Ramos (cell line): ENCODE data around the gene TMEM237.

Experiments
- in situ Hi-C: fragments of 300-500 bp; cut with MboI; formaldehyde crosslinking; loops from one replicate; pipeline ENCODE4 v1.14.3; 2022; ENCODE audit warnings: low sequenced_read_pairs; ENCODE audit not compliant: unreplicated experiment

TMEM237 gene

GRCh38 chr2:201642579-201643215 lies 606 bp downstream of the TMEM237 start:
- in situ Hi-C loops = no loop called here

GRCh38 chr2:201642086-201642578 lies 1.2 kb downstream of the TMEM237 start:
- in situ Hi-C loops = no loop called here

GRCh38 chr2:201639205-201639604 lies 4.1 kb downstream of the TMEM237 start:
- in situ Hi-C loops = no loop called here

- in situ Hi-C loops = no loop called here
These were observed 5.0 kb downstream of the TMEM237 start for GRCh38 chr2:201638326-201638725.

- in situ Hi-C loops = no loop called here
These were observed 9.5 kb downstream of the TMEM237 start for GRCh38 chr2:201633661-201634249.

GRCh38 chr2:201631041-201631440 lies 12.3 kb downstream of the TMEM237 start:
- in situ Hi-C loops = no loop called here

GRCh38 chr2:201630577-201630976 lies 12.7 kb downstream of the TMEM237 start:
- in situ Hi-C loops = no loop called here

GRCh38 chr2:201628545-201628944 lies 14.8 kb downstream of the TMEM237 start:
- in situ Hi-C loops = no loop called here

- in situ Hi-C loops = no loop called here
These were observed 20.9 kb downstream of the TMEM237 start for GRCh38 chr2:201622306-201622970.

- in situ Hi-C loops = no loop called here
These were observed 21.9 kb downstream of the TMEM237 start for GRCh38 chr2:201621293-201621999.

GRCh38 chr2:201618744-201619662 lies 24.3 kb downstream of the TMEM237 start:
- in situ Hi-C loops = no loop called here

- in situ Hi-C loops = no loop called here
These were observed 35.3 kb downstream of the TMEM237 start for GRCh38 chr2:201608021-201608420.

- in situ Hi-C loops = no loop called here
These were observed 35.7 kb downstream of the TMEM237 start for GRCh38 chr2:201607568-201607967.

GRCh38 chr2:201600906-201601305 lies 42.4 kb downstream of the TMEM237 start:
- in situ Hi-C loops = no loop called here

- in situ Hi-C loops = no loop called here
These were observed 45.9 kb downstream of the TMEM237 start for GRCh38 chr2:201597397-201597796.

- in situ Hi-C loops = no loop called here
These were observed 62.8 kb downstream of the TMEM237 start for GRCh38 chr2:201580486-201580885.

- in situ Hi-C loops = no loop called here
These were observed 63.8 kb downstream of the TMEM237 start for GRCh38 chr2:201579536-201579935.

- in situ Hi-C loops = no loop called here
These were observed 67.3 kb downstream of the TMEM237 start for GRCh38 chr2:201575971-201576370.

GRCh38 chr2:201574766-201575165 lies 68.5 kb downstream of the TMEM237 start:
- in situ Hi-C loops = no loop called here
